Activated CD8-positive, alpha-beta memory T cell treated with anti-CD3 and anti-CD28 coated beads, Interleukin-2, amount 50 U/mL, for 48 hours (primary cell): ENCODE results near the gene MRPS23.
"Not testable (repeated sequence)": the region's sequence is repeated elsewhere in the genome, so short reads cannot be mapped to it uniquely, and the experiment has no call there.

Experiments
- DNase-seq: peaks from one replicate; pipeline ENCODE4 v3.0.0-alpha.2; 2020

Gene MRPS23

DNA sequence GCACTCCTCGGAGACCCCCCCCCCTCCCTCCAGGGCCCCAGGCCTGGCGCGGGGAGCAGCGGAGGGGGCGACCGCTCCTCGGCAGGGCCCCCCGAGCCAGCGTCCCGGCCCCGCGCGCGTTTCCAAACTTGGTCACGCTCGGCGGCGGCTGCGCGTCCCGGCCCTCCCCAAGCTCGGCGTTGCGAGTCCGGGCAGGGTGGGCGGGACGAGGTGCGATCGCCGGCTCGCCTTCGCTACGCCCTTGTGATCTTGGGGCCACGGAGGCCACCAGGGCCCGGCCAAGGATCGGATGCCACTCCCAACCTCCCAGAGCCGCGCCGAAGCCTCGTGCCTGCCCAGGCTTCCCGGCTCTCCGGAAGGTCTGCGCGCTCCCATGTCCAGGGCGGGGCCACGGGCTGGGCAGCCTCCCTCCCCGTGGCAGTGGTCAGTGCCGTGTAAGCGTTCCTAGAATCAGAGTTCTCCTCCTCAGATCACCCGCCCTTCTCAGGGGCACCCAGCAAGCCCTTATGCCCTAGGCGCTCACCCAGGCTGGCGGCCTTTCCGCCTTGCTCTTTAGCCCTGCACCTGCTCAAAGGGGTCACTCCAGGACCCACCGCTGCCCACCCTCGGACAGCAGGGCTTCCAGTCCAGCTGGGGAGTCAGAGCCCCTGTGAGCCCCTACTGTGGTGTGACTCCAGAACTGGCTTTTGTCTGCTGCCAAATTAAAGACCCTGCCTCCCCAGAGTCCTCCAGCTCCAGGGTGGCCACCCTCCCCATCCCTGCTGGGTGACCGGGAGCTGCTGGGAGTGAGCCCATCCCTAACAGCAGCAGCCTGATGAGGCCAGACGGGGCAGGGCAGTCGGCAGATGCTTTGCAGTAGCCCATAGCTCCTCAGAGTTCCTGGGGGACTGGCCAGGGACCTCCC is 12.2 kb upstream of the MRPS23 start:
- no peak for DNase-seq

DNA sequence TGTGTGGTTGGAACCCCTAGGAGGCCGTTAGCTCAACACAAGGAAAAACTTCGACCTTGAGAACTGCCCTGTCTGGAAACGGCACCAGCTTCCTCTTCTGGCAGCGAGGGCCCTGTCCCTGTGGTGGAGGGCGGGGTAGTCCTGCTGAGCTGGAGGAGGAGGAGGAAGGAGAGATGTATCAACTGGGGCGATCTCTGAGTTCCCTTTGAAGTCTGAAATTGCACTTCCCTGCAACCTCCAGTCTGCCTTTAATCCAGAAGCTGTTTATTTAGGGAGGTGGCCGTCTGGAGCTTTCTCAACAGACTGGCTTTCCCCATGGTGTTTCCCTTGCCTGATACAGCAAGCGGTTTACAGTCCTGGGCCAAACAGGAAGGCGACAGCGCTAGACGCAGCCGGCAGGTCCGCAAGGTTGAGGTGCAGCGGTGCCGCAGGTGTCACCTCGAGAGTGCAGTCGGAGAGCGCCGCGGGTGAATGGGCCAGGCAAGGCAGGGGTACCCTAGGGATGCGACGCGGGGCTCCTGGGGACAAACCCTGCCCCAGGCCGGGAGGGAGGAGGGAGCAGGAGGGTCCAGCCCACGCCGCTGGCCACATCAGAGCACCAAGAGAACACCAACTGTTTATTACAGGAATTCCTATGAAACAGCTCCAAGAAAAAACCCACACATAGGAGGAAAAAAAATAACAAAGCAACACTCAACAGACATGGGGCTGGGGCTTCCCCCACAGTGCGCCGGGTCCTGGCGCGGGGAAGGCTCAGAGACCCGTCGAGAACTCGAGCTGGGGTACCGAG is 11.4 kb upstream of the MRPS23 start:
- no peak for DNase-seq

DNA sequence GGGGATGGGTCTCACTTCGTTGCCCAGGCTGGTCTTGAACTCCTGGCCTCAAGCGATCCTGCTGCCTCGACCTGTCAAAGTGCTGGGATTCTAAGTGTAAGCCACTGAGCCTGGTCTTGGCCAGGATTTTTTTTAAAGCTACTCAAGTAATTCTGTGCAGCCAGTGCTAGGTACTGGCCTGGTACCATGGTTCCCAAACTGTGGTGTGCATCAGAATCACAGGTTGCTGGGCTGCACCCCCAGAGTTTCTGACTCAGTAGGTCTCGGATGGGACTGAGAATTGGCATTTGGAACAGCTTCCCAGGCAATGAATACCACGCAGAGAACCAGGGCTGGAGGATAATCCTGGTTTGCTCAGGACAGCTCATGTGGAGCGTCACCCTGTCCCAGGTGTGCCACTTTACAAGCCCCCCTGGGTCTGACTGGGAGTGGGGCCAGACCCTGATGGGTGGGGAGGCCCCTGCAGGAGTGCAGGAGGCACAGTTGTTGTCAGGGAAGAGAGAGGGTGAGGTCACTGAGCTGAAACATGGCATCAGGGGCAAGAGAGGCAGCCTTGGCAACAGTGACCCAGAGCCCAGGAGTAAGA is 10.7 kb upstream of the MRPS23 start:
- no peak for DNase-seq

DNA sequence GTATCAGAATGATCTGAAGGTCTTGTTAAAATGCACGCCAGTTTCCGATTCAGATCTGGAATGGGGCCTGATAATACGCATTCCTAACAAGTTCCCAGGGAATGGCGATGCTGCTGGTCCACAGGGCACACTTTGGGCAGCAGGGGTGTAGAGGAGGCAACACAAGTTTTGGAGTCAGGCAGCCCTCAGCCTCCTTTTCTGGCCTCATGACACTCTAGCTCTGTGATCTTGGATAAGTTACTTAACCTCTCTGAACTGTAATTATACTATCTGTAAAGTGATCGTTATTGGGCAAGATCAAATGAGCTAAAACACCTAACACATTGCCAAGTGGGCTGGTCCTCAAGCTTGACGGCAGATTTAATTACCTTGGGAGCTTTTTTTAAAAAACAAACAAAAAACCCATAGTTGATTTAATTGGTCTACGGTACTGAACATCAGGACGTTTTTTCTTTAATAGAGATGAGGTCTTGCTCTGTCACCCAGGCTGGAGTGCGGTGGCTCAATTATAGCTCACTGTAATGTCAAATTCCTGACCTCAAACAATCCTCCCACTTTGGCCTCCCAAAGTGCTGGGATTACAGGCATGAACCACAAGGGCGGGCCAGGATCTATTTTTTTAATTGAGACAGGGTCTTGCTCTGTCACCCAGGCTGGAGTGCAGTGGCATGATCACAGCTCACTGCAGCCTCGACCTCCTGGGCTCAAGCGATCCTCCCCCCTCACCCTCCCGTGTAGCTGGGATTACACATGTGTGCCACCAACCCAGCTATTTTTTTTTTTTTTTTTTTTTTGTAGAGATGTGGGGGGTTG is 10.0 kb upstream of the MRPS23 start:
- DNase-seq = no peak

DNA sequence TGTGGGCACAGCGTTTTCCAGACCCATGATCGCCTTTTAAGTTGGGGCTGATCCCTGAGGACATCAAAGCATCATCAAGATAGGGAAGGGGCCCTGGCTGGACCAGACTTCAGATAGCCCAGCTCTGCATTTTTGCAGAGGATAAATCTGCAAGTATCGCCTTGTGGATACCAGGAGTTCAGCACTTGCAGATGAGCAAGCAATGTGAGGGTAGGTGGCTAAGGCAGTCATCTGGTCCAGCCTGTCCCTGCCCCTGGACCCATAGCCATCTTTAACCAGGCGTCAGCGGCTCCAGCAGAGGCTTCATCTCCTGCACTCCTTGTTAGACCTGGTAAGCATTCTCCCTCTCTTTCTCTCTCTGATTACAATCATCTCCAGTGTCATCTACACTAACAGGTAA is 9.0 kb upstream of the MRPS23 start:
- no peak for DNase-seq

DNA sequence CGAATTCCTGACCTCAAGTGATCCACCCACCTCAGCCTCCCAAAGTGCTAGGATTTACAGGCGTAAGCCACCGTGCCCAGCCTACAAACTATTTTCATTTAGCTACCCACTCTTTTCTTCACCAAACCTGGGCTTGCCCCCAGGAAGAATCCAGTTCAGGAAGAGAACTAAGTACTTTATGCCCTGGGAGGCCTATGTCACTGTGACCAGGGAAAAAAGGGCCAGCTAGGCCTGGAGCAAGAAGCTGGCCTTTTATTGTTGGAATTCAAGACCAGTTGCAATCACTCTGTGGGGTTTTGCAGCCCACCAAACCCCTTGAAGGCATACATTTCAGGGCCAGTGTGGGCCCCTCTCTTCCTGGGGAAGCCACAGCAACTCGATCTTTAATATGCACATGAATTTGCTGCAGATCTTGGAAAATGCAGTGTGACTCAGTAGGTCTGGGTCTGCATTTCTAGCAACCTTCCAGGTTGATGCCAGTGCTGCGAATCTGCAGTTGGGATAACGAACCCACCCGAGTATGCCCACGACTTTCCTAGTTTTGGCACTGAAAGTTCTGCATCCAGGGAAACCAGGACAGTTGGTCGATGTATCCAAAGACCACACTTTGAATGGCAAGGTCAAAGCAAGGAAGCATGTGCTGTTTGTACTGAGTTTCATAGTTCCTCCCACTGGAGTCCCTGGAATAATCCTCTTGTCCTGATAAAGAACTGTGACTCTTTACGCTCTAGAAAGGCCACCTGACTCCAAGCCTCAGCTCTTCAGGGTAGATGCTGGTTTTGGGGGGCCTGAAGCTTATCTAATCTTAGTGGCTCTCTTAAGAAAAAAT is 7.2 kb upstream of the MRPS23 start:
- DNase-seq = no peak

DNA sequence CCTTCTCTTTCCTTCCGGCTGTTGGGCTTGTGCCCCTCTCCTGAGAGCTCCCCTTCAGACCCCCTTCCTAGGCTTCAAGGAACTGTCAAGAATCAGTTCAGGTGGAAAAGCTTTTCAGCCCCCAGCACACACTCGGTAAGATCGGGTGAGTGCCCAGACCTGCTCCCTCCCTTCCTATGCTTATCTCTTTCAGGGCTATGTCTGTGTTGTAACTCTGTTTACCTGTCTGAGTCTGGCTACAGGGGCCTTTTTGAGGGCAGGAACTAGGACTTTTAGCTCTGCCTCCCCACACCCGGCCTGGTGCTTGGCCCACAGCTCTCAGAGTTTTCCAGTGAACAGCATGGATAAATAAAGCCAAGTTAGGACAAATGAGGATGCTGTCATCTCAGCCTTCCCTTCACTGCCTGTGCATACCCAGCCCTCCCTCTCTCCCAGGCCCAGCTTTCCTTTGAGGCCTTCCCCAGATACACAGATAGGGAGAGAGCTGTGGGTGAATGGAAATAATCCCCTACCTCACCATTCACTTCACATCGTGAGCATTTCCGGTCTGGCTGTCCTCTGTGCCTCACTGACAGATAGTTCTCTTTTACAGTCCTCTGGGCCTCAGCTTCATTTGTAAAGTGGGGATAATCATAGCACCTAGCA is 5.7 kb upstream of the MRPS23 start:
- no peak for DNase-seq

DNA sequence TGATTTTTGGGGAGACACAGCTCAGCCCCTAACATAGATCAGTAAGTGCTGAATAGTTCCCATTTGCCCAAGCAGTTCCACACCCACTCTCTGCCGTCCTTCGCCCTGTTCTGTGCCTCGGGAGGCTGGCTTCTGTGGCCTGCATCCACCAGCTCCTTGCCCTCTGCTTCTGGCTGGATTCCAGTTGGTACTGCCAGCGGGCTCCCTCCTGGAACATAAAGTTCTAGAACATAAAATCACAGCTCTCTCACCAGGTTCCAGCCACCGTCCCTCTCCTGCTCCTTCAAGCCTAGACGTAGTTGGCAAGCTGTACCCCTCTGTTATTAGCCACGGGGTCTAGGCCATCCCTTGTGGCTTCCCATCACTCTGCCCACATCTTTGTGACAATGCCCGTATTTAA is 3.9 kb upstream of the MRPS23 start:
- no peak for DNase-seq

DNA sequence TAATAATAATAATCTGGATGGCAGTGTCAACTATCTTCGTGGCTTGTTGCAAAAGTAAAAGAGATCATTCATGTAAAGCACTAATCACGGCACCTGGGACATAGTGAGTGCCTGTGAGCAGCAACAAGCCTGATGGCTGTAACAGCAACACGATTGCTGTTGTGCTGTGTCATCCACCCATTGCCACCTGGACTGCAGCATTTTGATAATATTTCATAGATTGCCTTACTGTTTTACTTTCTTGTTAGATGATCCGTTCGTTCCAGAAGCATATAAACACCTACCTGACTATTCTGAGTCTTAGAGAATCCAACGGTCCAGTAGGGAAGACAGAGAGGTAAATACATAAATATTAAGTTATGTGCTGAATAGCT is 3.1 kb upstream of the MRPS23 start:
- no peak for DNase-seq

DNA sequence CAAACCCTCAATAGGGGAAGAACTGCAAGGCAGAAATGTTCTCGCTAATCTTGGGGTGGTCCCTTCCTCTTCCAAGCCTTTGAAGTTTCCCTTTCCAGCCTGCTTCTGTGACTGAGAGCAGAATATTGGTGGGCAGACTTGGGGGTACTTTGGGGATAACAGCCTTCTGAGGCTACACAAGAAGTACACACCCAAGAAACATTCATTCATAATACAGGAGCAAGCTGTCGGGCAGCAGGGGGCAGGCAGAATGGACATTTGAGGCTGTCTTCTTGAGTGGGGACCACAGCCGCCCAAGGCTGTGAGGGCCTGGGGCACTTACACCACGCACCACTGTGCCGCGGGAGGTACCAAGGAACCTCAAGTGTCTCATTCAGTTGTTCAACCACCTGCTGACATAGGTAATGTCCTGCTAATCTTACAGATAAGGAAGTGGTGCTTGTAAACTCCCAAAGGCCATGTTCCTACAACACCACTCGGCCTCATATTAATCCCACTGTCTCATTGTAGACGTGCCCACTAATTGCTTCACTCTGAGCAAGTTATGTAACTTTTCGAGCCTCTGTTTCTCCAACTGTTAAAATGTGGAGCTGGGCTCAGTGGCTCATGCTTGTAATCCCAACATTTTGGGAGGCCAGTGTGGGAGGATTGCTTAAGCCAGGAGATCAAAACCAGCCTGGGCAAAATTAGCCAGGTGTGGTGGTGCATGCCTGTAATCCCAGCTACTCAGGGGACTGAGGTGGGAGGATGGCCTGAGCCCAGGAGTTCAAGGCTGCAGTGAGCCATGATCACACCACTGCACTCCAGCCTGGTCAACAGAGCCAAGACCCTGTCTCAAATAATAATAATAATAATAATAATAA is 2.5 kb upstream of the MRPS23 start:
- DNase-seq = no peak

DNA sequence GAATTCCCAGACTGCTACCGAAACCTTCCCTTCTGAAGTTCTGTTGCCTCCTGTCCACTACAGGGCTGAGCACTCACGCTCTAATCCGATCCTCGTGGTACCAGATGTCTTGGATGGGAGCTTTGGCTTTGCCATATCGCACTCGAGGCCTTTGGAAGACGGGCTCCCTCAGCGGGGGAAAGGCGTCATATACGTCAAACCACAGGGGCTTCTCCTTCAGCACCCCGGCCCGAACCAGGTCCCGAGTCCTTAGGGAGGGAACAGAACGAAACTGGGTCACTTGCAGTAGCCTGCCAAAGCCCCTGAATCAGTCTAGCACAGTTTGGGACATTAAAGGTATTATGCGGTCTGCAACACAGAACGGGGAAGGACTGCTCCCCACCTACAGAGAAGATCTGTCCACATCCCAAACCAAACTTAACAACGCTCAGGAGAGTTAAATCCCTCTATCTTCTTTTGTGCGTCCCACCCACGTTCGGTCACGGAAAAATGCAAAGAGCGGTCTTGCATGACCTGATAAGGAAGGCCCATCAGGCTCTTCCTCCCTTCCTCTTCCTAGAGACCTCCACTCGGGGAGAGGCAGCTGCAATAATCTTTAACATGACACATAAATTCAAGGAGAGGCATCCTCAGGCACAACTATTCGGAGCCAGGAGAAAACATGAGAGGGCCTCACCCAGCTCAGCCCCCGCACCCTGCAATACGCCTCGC is 526 bp downstream of the MRPS23 start:
- no peak for DNase-seq

DNA sequence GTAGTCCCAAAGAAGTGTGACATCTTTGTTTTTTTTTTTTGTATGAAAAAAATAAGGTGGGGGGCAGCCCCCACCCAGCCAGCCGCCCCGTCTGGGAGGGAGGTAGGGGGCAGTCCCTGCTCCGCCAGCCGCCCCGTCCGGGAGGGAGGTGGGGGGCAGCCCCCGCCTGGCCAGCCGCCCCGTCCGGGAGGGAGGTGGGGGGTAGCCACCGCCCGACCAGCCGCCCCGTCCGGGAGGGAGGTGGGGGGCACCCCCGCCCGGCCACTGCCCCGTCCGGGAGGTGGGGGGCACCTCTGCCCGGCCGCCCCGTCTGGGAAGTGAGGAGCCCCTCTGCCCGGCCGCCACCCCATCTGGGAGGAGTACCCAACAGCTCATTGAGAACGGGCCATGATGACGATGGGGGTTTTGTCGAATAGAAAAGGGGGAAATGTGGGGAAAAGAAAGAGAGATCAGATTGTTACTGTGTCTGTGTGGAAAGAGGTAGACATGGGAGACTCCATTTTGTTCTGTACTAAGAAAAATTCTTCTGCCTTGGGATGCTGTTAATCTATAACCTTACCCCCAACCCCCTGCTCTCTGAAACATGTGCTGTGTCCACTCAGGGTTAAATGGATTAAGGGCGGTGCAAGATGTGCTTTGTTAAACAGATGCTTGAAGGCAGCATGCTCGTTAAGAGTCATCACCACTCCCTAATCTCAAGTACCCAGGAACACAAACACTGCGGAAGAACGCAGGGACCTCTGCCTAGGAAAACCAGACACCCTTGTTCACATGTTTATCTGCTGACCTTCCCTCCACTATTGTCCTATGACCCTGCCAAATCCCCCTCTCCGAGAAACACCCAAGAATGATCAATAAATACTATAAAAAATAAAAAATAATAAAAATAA is 3.5 kb downstream of the MRPS23 start:
- not testable (repeated sequence) for DNase-seq

DNA sequence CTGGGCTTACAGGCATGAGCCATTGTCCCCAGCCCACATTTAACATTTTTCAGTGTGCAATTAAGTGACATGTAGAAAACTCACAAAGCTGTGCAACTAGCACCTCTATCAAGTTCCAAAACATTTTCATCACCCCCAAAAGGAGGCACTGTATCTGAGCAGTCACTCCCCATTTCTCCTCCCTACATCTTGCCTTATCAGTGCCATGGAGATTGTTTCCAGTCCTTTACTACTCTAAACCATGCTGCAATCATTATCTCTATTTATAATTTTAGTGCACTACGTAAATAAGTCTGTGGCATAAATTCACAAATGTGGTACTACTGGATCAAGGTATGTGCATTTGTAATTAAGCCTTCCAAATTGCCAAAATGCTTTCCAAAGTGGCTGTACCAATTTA is 7.6 kb downstream of the MRPS23 start:
- no peak for DNase-seq

DNA sequence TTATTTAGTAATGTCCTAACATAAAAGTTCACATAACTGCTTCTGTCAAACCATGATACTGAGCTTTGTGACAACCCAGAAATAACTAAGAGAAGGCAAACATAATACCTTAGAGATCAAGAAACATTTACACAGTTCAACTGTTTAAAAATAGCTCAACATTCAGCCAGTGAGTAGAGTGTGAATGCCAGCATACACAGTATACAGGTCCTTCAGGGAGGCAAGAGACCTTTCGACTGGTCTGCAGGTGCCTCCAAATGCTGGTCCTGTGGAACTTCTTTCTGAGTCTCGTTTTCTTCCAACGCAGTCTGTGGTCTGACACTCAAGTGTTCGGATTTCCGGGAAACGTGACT is 10.3 kb downstream of the MRPS23 start:
- no peak for DNase-seq

DNA sequence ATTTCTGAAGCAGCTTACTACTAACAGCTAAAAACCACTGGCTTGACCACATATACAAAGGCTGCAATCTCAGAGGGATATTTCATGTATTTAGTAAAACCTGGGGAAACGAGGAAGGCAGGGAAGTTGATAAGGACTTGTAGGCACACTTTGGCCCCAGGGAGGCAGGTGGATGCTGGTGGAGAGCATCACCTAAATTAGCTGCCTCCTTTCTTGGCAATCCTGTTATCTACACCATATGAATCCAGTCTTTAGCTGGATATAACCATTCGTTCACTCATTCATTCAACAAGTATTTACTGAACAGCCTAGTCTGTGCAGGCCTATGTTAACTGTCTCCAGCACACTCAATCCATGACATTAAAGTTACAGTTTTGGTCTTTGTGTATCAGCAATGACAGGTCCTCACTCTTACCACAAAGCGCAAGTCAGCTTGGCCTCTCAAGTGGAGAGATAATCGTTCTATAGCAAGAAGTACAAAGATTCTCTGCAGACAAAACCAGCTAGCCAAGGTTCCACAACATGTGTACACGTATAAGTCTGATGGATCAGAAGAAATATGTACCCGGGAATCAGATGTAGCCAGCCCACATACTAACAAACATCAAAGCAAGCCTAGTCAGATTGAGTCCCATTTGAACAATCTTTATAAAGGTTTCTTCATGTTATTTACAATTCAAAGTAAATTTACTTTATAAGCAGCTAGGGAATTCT is 10.8 kb downstream of the MRPS23 start:
- DNase-seq = no peak

DNA sequence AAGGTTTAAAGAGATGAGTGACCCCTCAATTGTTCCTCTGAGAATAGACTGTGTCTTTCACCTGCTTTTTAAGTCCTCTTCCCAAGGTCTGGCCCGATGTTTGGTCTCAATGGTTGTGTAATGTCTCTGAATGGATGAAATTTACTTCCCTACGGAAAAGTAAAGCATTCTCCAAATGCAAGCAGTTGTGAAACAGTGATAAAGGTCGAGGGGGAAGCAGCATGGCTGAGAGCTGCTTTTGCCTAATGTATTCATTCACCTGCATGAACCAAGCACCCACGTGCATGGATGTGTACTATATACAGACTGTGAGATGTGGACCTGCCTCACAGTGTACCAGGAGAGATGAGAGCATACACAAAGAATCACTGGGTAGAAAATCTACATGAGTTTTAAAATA is 11.4 kb downstream of the MRPS23 start:
- no peak for DNase-seq

DNA sequence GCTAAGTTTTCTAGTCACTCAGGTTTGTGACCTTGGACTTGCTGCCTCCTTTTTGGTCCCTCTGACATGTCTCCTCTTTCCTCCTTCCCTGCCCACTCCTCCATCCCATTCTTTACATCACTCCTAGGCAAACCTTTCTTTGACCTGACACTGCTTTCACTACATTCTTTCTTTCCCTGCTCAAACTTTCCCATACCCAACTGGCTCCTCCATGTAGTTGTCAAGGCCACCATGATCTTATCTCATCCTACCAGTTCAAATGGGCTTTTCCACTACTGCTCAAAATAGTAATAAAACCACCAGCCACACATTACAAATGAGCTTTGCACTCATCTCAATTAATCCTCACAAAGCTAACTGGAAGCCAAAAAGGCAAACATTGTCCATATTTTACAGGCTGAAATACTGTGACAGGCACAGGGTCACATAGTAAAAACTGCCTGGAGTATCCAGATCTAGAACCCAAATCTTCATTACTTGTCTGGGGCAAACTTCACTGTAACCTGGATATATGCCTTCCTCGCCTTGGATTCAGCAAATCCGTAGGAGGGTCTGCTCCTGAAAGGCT is 14.4 kb downstream of the MRPS23 start:
- DNase-seq = no peak
